ENCODE data around the gene MICAL3. TPM values are rescaled to one million over a fixed set of nuclear protein-coding genes. Genes with fewer than 3 reads are reported as not detected.

Gene MICAL3
- total and polyA plus RNA-seq, 2 of the 8 experiments (the other 6 are each of a cell fraction or from before 2014, with no cell fraction given) = 8.3 to 41.8 TPM

- TF ChIP-seq TAF7 (optimal IDR thresholded peaks at IDR 0.05; ENCODE audit: borderline replicate concordance, low read depth, low read length) (no peak), GTF2F1 (IDR thresholded peaks at IDR 0.05; ENCODE audit: borderline replicate concordance, low read depth, low read length) (no peak), RFX5 (IDR thresholded peaks at IDR 0.05; ENCODE audit: borderline replicate concordance, low read depth, low read length) (no peak), ZNF274 (IDR thresholded peaks at IDR 0.05; ENCODE audit: borderline replicate concordance, extremely low read depth, low read length) (no peak)
Observed at GRCh38 chr22:17907748-17908051, 116.7 kb downstream of the MICAL3 start (continued).
